ENCODE data around the gene CD164L2.

GRCh38 chr1:27366113-27366410 is 17.1 kb downstream of the CD164L2 start:
- TF ChIP-seq POLR2AphosphoS5 (IDR thresholded peaks at IDR 0.05; ENCODE audit: borderline replicate concordance, low read depth, low read length), result no peak
- no peak for TF ChIP-seq EZH2 (IDR thresholded peaks at IDR 0.05)
- TF ChIP-seq FOXP2 (optimal IDR thresholded peaks at IDR 0.05; ENCODE audit: control extremely low read depth, extremely low read length, insufficient read depth), result no peak
